ENCODE data around the gene TRAF5.
"Not testable (repeated sequence)": the region's sequence is repeated elsewhere in the genome, so short reads cannot be mapped to it uniquely, and the experiment has no call there.

GRCh38 chr1:211407749-211408148 is 81.1 kb downstream of the TRAF5 start:
- TF ChIP-seq E2F1 (CRISPR knock-in tag; IDR thresholded peaks at IDR 0.05); CTCF (IDR thresholded peaks at IDR 0.05); ZNF232 (CRISPR knock-in tag; IDR thresholded peaks at IDR 0.05); ESRRA (CRISPR knock-in tag; IDR thresholded peaks at IDR 0.05; ENCODE audit: borderline replicate concordance); ZNF263 (CRISPR knock-in tag; IDR thresholded peaks at IDR 0.05; ENCODE audit: low read depth); NR3C1 (CRISPR knock-in tag; conservative IDR thresholded peaks at IDR 0.05; ENCODE audit: low read depth); ATF3 (CRISPR knock-in tag; conservative IDR thresholded peaks at IDR 0.05); GABPB1 (CRISPR knock-in tag; IDR thresholded peaks at IDR 0.05); TEAD4 (CRISPR knock-in tag; IDR thresholded peaks at IDR 0.05); JAZF1 (CRISPR knock-in tag; IDR thresholded peaks at IDR 0.05): not testable (repeated sequence)
- TF ChIP-seq, protein P1, sequence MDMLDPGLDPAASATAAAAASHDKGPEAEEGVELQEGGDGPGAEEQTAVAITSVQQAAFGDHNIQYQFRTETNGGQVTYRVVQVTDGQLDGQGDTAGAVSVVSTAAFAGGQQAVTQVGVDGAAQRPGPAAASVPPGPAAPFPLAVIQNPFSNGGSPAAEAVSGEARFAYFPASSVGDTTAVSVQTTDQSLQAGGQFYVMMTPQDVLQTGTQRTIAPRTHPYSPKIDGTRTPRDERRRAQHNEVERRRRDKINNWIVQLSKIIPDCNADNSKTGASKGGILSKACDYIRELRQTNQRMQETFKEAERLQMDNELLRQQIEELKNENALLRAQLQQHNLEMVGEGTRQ (CRISPR knock-in tag; IDR thresholded peaks at IDR 0.05), result not testable (repeated sequence)
